GM18499 (cell line): ENCODE measurements around the gene BRD4.

Experiments used
- ATAC-seq: cut with Tn5 transposase; IDR thresholded peaks from one replicate; pipeline ENCODE4 v1.9.1; 2021; ENCODE audit warnings: moderate number of reproducible peaks; ENCODE audit not compliant: insufficient read depth, unreplicated experiment

The BRD4 gene

DNA sequence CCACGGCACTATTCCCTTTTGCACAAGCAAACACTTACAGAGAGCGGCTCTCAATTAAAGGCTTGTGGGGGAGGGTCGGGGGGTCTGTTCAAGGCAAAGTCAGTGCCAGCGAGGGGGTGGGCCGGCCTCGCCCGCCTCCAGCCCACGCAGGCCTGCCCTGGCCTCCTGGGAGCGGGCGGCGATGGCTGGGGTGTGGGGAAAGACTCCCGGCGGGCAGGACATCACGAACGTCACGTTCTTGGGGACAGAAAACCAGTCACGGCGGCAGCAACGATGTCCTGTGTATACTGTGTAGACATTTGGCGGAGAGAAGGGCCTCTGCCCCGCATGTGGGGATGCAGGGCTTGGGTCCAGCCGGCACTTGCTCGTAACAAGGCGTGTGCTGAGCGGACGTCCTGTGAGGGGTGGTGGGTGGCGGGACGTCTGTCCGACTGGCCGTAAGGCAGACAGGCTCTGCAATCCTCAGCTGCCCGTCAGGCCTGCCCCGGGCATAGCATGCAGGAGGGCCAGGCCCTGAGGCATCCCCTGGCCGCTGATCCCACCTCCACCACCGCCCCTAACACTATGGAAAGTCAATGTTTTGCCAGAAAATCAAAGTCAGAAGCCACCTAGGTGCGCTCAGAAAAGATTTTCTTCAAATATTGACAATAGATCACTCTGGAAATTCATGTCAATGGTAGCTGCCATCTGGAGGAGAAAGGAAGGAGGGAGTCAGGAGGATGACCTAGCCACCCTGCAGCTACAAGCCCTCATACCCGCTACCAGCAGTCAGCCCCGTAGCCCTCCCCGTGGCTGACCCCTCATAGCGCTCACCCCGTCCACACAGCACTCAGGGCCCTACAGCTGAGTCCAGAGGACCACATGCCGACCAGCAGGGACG, 94.3 kb downstream of the BRD4 start:
- no peak for ATAC-seq

DNA sequence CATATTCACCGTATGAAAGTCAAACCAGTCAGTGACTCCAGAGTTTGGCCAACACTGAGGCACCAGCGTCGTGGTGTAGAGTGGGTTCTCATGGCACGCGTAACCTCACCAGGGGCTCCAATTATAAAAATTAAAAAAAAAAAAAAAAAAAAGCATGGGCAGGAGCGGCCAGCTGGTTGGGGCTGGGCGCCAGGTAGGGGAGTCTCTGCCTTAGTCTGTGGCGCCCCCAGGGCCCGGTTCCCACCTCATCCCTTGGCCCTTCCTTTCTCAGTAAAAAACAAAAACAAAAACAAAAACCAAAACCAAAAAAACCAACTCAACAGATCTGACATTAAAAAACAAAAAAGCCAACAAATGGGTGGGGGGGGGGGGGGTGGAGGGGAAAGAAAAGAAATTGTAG, 95.5 kb downstream of the BRD4 start:
- ATAC-seq: no peak

DNA sequence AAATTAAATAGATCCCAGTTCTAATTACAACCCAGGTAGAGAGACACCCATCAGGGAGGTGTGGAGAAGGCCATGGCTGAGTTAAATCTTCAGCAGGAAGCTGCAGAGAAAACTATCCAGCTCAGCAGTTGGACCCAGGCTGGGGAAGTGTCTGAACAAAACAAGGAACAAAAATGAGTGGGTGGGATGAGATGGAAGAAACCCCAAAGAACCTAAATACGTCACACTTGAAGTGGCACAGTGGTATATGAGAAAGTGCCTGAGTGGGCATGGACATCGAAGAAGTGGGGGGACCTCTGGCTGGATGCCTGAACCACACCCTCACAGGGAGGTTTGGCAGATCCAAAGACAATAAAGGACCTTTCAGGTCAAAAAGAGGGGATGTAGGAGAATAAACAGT, 96.6 kb downstream of the BRD4 start:
- no peak for ATAC-seq

DNA sequence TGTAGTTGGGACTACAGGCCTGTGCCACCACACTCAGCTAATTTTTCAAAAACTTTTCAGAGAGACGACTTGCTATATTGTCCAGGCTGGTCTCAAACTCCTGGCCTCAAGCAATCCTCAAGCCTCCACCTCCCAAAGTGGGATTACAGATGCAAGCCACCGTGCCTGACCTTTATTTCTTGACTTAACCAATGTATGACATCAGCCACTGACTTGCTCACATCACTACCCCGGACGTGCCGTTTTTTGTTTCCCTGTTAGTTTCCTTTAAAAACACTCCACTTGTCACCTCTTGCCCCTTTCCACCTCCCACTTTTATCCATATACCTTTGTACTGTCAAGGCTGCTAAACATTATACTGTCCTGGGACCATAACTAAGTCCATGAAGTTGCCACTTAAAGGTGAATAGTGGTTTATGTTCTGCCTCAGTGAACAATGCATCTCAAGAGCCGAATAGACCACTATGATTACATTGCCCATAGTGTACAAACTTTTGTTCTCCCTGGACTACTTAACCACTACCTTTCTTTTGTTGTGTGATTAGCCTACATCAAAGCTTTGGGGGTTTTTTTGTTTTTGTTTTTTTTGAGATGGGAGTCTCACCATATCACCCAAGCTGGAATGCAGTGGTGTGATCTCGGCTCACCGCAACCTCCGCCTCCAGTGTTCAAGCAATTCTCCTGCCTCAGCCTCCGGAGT, 97.8 kb downstream of the BRD4 start:
- ATAC-seq: no peak

DNA sequence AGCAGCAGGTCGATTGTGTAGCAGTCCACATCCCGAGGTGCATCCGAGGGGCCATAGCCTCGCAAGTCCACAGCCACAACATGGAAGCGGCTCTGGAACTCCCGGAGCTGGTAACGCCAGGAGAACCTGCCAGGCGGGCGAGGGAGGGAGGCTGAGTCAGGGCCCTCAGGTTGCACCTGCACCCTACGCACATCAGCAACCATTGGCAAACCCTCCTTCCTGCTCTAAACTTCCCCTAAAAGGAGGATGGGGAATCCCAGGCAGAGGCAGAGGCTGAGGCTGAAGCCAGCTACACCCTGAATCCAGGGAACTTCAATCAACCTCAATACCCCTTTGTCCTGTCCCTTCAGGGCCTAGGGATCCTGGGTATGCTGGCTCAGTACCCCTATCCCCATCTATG, 101.1 kb downstream of the BRD4 start:
- no peak for ATAC-seq

DNA sequence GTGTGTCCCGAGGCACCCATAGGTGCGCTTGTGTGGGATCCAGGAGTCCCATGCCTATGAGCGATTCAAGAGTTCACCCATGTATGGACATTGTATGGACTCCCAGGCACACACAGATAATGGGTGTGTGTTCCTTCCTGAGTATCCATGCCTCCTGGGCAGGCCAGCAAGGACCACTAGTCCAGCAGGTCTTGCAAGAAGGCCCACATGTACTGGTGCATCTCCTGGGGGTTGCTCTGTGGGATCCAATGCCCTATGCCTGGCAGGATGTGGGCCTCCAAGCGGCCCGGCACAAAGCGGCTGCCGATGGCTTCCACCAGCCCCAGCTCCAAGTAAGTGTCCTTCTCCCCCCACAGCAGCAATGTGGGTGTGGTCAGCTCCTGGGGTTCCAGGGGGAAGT, 105.1 kb downstream of the BRD4 start:
- ATAC-seq: no peak

DNA sequence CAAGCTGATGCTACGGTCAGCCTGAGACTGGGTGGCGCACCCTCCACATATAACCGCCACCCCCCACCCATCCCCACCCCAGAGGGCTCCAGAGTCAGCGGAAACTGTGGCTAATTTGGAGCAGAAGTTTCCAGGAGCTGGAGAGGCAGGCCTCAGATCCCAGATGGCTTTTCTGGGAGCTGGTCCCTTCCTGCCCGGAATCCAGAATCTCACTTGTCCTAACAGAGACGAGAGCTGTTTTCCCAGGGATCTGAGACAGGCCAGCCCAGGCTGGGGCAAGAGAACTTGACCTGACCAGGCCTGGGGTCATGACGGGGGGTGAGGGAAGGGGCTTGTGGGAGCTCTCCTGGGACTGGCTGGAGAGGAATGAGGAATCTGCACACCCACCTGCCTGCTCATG, 106.6 kb downstream of the BRD4 start:
- ATAC-seq: no peak

DNA sequence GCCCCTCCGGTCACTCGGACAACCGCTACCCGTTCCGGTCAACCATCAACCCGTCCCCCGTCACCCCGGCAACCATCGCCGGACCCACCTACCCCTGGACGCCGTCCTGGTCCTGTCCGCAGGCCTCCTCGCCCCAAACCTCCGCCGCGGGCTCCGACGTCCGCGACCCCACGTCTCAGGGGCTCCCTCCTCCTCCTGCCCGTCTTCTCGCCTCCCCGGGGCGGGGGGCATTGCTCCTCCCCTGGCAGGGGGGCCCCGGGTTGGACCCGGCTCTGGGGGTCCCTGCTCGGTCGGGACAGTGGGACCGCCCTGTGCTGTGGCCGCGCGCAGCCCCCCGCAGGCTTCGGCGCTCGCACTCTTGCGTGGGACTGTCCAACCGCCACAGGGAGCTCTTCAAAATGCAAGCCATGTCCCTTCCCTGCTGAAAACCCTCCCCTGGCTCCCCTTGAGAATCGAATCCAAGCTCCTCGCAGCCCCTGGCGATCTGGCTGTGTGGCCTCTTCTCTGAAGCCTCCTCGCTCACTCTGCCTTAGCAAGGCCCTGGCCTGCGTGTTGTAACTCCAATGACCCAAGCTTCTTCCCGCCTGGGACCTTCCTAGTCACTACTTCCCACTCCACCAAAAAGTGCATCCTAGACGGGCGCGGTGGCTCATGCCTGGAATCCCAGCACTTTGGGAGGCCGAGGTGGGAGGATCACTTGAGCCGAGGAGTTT, 108.5 kb downstream of the BRD4 start:
- ATAC-seq: no peak

DNA sequence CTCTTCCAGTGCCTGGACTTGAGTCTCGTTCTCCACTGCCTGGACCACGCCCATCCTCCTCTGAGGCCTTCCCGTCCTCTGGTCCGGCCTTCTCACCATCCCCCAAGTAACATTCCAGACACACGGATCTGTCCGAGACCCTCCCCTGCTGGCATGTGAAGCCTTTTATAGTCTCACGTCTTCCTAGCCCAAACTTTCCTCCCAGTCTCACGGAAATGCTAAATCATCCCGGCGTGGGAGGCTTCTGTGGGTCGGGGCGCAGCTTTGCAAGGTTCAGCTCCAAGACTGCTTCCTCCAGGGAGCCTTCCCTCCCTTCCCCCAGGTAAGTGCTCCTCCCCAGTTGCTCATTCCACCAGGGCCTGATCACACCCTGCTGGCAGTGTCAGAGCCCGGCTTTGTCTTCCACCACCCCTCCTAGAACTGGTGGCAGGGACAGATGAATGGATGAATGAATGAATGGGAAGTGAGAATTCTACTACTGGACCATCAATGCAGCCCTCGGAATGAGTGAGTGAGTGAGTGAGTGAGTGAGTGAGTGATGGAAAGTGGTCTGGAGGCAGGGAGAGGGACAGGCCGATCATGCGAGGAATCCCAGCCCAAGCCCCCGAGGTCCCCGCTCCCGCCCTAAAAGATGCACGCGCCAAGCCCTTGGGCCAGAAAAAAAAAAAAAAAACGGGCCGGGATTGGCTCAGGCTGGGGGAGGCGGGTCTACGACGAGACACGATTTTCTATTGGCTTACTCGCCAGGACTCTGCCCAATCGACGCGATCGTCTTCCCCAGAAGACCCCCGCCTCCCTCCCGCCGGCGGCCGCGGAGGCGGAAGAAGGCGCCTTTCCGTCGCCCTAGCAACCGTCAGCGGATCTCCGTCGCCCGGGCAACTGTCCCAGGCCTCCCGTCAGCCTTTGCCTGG, 109.3 kb downstream of the BRD4 start:
- no peak for ATAC-seq

DNA sequence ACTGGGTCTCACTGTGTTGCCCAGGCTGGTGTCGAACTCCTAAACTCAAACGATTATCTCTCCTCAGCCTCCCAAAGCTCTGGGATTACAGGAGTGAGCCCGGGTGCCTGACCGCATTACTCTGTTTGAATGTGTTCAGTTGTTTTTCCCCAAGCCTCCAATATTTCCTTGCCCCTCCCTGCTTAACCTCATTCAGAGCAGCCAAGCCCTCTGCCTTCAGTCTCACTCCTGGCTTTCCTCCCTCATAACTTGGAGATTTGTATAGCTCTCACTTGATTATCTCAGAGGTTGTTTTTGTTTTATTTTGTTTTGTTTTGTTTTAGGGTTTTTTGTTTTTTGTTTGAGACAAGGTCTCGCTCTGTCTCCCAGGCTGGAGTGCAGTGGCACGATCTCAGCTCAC, 111.5 kb downstream of the BRD4 start:
- ATAC-seq: no peak

DNA sequence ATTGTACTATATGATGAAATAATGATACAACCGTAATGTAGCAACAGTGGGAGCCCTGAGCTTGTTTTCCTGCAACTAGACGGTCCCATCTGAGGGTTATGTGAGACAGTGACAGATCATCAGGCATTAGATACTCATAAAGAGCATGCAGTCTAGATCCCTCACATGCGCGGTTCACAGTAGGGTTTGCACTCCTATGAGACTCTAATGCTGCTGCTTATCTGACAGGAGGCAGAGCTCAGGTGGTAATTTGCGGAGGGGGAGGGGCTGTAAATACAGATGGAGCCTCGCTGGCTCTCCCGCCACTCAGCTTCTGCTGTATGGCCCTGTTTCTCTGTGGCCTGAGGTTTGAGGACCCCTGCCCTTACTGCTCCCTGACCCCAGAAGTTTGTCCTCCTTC, 113.8 kb downstream of the BRD4 start:
- no peak for ATAC-seq

DNA sequence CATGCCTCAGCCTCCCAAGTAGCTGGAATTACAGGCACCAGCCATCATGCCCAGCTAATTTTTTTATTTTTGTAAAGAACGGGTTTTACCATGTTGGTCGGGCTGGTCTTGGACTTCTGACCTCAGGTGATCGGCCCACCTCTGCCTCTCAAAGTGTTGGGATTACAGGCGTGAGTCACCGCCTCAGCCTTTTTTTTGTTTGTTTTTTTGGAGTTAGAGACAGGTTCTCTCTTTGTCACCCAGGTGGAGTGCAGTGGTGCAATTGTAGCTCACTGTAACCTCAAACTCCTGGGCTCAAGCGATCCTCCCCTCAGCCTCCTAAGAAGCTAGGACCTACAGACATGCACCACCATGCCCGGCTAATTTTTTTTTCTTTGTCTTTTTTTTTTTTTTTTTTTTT, 116.0 kb downstream of the BRD4 start:
- ATAC-seq: no peak

DNA sequence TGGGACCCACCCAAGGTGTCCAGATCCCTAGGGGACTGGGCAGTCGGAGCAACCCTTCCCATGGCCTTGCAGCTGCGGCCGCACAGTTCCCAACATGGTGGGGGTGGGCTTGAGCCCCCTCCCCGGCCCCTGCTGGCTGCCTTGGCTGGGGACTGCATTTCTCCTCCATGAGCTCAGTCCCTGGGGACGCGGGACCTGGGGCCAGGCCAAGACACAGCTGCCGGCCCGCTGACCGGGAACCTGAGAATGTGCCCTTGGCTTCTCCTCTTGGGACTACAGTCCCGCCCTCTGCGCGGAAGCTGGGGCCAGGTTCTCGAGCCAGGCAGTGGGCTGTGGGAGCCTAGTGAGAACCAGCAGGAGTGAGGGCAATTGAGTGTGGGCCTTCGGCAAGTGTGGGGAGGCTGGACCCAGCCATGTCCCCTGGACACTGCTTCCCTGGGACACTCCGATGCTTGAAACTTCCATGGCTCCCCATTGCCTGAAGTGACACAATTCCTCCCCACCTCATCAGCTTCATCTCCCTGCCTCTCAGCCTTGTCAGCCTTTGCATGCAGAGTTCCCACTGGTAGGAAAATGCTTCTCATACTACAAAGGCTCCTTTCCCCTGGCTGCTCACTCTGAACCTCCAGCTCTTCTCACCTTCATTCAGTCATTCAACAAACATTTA, 118.5 kb downstream of the BRD4 start:
- ATAC-seq: no peak

DNA sequence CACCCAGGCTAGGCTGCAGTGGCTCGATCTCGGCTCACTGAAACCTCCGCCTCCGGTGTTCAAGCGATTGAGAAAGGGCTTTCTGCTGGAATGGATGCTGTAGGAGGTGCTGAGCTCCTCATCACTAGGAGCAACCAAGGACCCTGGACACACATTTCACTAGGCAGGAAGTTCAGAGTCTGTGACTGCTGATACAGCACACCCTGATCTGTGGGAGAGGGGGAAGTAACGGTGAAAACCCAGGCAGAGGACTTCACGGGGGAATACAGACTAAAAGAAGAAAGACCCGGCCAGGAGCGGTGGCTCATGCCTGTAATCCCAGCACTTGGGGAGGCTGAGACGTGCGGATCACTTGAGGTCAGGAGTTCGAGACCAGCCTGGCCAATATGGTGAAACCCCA, 119.6 kb downstream of the BRD4 start:
- no peak for ATAC-seq

DNA sequence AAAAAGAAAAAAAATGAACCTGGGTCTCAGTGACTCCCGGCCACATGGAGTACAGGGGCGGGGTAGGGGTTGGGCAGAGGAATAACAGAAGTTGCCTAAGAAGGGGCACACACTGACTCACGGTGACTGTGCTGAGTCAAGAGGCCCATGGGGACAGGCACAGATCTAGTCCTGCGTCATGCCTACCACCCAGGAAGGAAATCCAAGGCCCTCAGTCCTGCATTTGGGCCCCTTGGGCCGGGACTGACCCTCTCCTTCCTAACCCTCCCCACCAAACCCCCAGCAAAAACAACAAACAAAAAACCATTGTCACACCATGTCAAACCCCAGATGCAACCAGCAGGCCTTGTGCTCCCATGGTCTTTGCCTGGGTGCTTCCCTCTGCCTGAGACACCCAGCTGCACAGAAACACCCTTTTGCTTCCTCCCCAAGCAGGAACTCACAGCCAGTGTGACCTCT, 122.0 kb downstream of the BRD4 start:
- no peak for ATAC-seq

DNA sequence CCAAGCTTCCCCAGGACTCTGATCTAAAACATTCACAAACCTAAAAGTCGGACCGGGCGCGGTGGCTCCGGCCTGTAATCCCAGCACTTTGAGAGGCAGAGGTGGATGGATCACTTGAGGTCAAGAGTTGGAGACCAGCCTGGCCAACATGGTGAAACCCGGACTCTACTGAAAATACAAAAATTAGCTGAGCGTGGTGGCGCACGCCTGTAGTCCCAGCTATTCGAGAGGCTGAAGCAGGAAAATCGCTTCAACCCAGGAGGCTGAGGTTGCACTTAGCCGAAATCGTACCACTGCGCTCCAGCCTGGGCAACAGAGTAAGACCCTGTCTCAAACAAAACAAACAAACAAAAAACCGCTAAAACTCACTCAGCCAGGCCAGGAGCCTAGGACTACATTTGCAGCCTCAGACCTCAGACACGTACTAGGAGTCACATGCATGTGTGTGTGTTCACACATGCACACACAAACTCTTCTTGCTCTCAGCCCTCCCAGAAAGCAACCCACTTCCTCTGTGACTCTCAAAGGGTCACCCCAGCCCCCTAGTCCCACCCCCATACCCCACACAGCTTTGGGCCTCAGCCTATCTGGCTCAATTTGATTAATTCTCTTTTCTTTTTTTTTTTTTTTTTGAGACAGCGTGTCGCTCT, 130.8 kb downstream of the BRD4 start:
- no peak for ATAC-seq

DNA sequence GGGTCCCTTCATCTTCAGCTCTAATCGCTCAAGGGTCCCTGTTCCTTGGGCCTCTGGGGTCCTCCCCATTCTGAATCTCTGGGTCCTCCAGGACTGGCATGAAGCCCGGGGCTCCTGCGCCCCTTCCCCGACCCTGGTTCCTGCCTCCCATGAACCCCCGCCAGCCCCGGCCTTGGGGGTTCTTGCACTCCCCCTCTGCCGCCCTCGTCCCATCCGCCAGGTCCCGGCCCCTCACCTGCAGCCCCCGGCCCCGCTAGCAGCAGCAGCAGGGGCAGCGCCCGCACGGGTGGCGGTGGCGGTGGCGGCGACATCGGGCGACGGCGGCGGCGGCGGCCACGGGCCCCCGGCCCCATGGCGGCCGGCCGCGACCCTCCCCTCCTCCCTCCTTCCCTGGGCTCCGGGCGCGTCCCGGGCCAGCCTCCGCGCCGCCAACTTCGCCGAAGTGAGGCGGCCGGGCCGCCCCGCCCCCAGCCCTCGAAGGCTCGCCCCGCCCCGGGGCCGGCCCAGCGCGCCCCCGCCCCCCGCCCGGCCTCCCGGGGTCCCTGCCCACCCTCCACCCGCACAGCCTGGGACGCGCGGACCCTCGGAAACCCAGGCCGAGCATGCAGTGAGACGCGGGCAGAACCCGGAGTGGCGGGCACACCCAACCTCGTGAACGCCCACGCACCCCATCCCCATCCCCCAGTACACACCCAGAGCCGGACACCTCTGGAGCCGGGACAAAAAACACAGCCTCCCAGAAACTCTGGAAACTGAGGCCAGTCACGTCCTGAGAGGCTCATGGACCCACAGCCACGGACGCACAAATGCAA, 131.6 kb downstream of the BRD4 start, which contains the start of gene NOTCH3:
TSS of gene NOTCH3 (minus strand) at position 443 of the 812 bp plus-strand sequence. CDS start at position 353, 90 bp downstream.
- no peak for ATAC-seq
